Ascending aorta (tissue), 2 donors: ENCODE data around the gene NARF. TPM values are rescaled to one million over a fixed set of nuclear protein-coding genes. Genes with fewer than 3 reads are reported as not detected.
"Not testable (repeated sequence)": the region's sequence is repeated elsewhere in the genome, so short reads cannot be mapped to it uniquely, and the experiment has no call there.

Experiments
- DNase-seq, 2 donors: peaks; one replicate each; pipeline ENCODE4 v3.0.0-alpha.2; 2019; ENCODE audit warnings: low spot score in 2 of 2
- H3K27ac ChIP-seq, 2 donors: fragments of 200-600 bp; sonication (generic); one replicate each; pipeline ENCODE4 v1.5.1; 2016 to 2017; ENCODE audit warnings: mild to moderate bottlenecking in 1 of 2
- H3K27me3 ChIP-seq: fragments of 200-600 bp; sonication (generic); one replicate; pipeline ENCODE4 v1.5.1; 2017
- H3K36me3 ChIP-seq, 2 donors: fragments of 200-600 bp; sonication (generic); one replicate each; pipeline ENCODE4 v1.5.1; 2016
- H3K4me1 ChIP-seq, 2 donors: fragments of 200-600 bp; sonication (generic); one replicate each; pipeline ENCODE4 v1.5.1; 2016 to 2017; ENCODE audit warnings: mild to moderate bottlenecking in 1 of 2
- H3K4me3 ChIP-seq, 2 donors: fragments of 200-600 bp; sonication (generic); one replicate each; pipeline ENCODE4 v1.5.1; 2016 to 2017; ENCODE audit warnings: mild to moderate bottlenecking in 1 of 2
- H3K9me3 ChIP-seq, 2 donors: fragments of 200-600 bp; sonication (generic); one replicate each; pipeline ENCODE4 v1.5.1; 2016
- CTCF ChIP-seq, 3 experiments: fragments of 200-600 bp in 2 of 3; fragments of 450-650 bp in 1 of 3; sonication (generic) in 2 of 3; IDR thresholded peaks; one replicate each; pipeline ENCODE4 v1.5.1; 2016 to 2019; ENCODE audit warnings: antibody characterized with exemption in 3 of 3, mild to moderate bottlenecking in 1 of 3, moderate library complexity in 1 of 3
- intact Hi-C: fragments of 100-400 bp; cut with DNase I; formaldehyde crosslinking; loops from one replicate; pipeline ENCODE4 v1.15.1; 2023
- total RNA-seq: library from RNA; depleted of rRNA; stranded (reverse); fragments of >200 nt; gene quantifications from one replicate; pipeline ENCODE4 v1.1.0, GENCODE V29; 2016

NARF gene
- total RNA-seq, 1 donor from 2014 or later = 38.3 TPM

- H3K36me3 ChIP-seq = no peaks in the 10 kb centered on the region
- intact Hi-C loops = no loop called here
- no peaks in the 10 kb centered on the region for H3K9me3 ChIP-seq
- H3K27ac ChIP-seq = no peak overlapping the region
- no peak for DNase-seq
- no peaks in the 10 kb centered on the region for H3K27me3 ChIP-seq
- TF ChIP-seq CTCF (IDR thresholded peaks at IDR 0.05) = no peak
- H3K4me3 ChIP-seq = no peak overlapping the region
- H3K4me1 ChIP-seq = peaks cover 14 to 36% of the 10 kb centered on the region in 2 donors
These were observed 71.4 kb downstream of the NARF start for GRCh38 chr17:82529914-82530300.

- no peaks in the 10 kb centered on the region for H3K27me3 ChIP-seq
- H3K27ac ChIP-seq = peak overlapping the region in 1 of 2 donors; percentile 55
- no peak overlapping the region for H3K4me3 ChIP-seq
- no peaks in the 10 kb centered on the region for H3K36me3 ChIP-seq
- DNase-seq = no peak
- intact Hi-C loops = no loop called here
- no peaks in the 10 kb centered on the region for H3K9me3 ChIP-seq
- H3K4me1 ChIP-seq = peaks cover 10 to 43% of the 10 kb centered on the region in 2 donors
- no peak for TF ChIP-seq CTCF (IDR thresholded peaks at IDR 0.05)
These were observed 72.9 kb downstream of the NARF start for GRCh38 chr17:82531431-82531881.

GRCh38 chr17:82534401-82534812 lies 75.9 kb downstream of the NARF start:
- peaks cover 12 to 60% of the 10 kb centered on the region in 2 donors for H3K4me1 ChIP-seq
- TF ChIP-seq CTCF (IDR thresholded peaks at IDR 0.05) = no peak
- H3K36me3 ChIP-seq = no peaks in the 10 kb centered on the region
- no peak for DNase-seq
- intact Hi-C loops = no loop called here
- no peak overlapping the region for H3K4me3 ChIP-seq
- peak overlapping the region in 1 of 2 donors; percentile 95 for H3K27ac ChIP-seq
- no peaks in the 10 kb centered on the region for H3K27me3 ChIP-seq
- H3K9me3 ChIP-seq = no peaks in the 10 kb centered on the region

GRCh38 chr17:82536512-82537201 lies 78.1 kb downstream of the NARF start:
- peak overlapping the region; percentile 37 to 43 for H3K4me3 ChIP-seq
- no peaks in the 10 kb centered on the region for H3K9me3 ChIP-seq
- H3K4me1 ChIP-seq = peaks cover 4 to 57% of the 10 kb centered on the region in 2 donors
- intact Hi-C loops = loop anchor here (2.0 kb wide), 2 partner anchors 16 to 18 kb away; partner anchors contain the start of gene FOXK2
- no peak for TF ChIP-seq CTCF (IDR thresholded peaks at IDR 0.05)
- H3K27me3 ChIP-seq = no peaks in the 10 kb centered on the region
- no peaks in the 10 kb centered on the region for H3K36me3 ChIP-seq
- peak overlapping the region; percentile 93 to 95 for H3K27ac ChIP-seq
- peak in 1 of 2 donors; percentile 76 for DNase-seq

GRCh38 chr17:82537228-82537627 lies 78.7 kb downstream of the NARF start:
- H3K27ac ChIP-seq = peak overlapping the region; percentile 93 to 95
- not testable (repeated sequence) for H3K36me3 ChIP-seq, H3K27me3 ChIP-seq, H3K9me3 ChIP-seq
- DNase-seq = peak in 1 of 2 donors; percentile 80
- peaks cover 4 to 52% of the 10 kb centered on the region in 2 donors for H3K4me1 ChIP-seq
- intact Hi-C loops = loop anchor here (2.0 kb wide), 2 partner anchors 16 to 18 kb away; partner anchors contain the start of gene FOXK2
- H3K4me3 ChIP-seq = peak overlapping the region; percentile 37 to 43

- H3K9me3 ChIP-seq, DNase-seq, H3K27me3 ChIP-seq, intact Hi-C loops, H3K4me3 ChIP-seq, H3K36me3 ChIP-seq: not testable (repeated sequence)
- H3K27ac ChIP-seq = peak overlapping the region; percentile 93 to 95
- H3K4me1 ChIP-seq = peaks cover 4 to 56% of the 10 kb centered on the region in 2 donors
These were observed 80.5 kb downstream of the NARF start for GRCh38 chr17:82539076-82539475.

Other genes starting within 250 kb of the NARF start
- 12.8 TPM for gene CCDC57, start 245.9 kb upstream of the NARF start, total RNA-seq
- 253 TPM for gene SLC16A3, start 229.7 kb upstream of the NARF start, total RNA-seq
- gene CSNK1D, start 185.0 kb upstream of the NARF start, total RNA-seq = 86.8 TPM
- gene CD7, start 141.1 kb upstream of the NARF start, total RNA-seq = 6.7 TPM
- 49.5 TPM for gene SECTM1, start 125.0 kb upstream of the NARF start, total RNA-seq
- gene TEX19, start 99.5 kb upstream of the NARF start, total RNA-seq = not detected
- not detected for gene UTS2R, start 87.0 kb upstream of the NARF start, total RNA-seq
- gene HEXD, start 40.4 kb upstream of the NARF start, total RNA-seq = 40.4 TPM
- gene OGFOD3, start 40.2 kb upstream of the NARF start, total RNA-seq = 36.6 TPM
- gene CYBC1, start 8.0 kb upstream of the NARF start, total RNA-seq = 124 TPM
- gene FOXK2, start 61.0 kb downstream of the NARF start, total RNA-seq = 131 TPM
- 53.7 TPM for gene WDR45B, start 189.7 kb downstream of the NARF start, total RNA-seq
- 9.4 TPM for gene RAB40B, start 240.0 kb downstream of the NARF start, total RNA-seq